Prostate gland (tissue), 2 donors: ENCODE results near the gene BCL11A. TPM values are rescaled to one million over a fixed set of nuclear protein-coding genes. Genes with fewer than 3 reads are reported as not detected.

Experiments used
- DNase-seq: peaks from one replicate; pipeline ENCODE4 v3.0.0-alpha.2; 2019; ENCODE audit warnings: low spot score
- H3K27ac ChIP-seq, 2 donors: fragments of 200-600 bp; sonication (generic); 2 replicates each; pipeline ENCODE4 v1.5.1; 2017 to 2019
- H3K27me3 ChIP-seq: fragments of 200-600 bp; sonication (generic); replicated peaks from 2 replicates; pipeline ENCODE4 v1.5.1; 2019; ENCODE audit not compliant: insufficient read depth
- H3K36me3 ChIP-seq, 2 donors: fragments of 200-600 bp; sonication (generic); 1 replicate in 1 of 2; 2 replicates in 1 of 2; pipeline versions ENCODE4 v1.5.1 to v1.8.1; 2017 to 2019
- H3K4me1 ChIP-seq: fragments of 200-600 bp; sonication (generic); replicated peaks from 2 replicates; pipeline ENCODE4 v1.5.1; 2019
- H3K4me3 ChIP-seq, 2 donors: fragments of 200-600 bp; sonication (generic); 2 replicates each; pipeline ENCODE4 v1.5.1; 2017 to 2019
- H3K9me3 ChIP-seq: fragments of 200-600 bp; sonication (generic); 2 replicates; pipeline ENCODE4 v1.5.1; 2017
- CTCF ChIP-seq, 4 experiments: fragments of 200-600 bp in 2 of 4; fragments of 450-650 bp in 2 of 4; sonication (generic) in 2 of 4; IDR thresholded peaks; 1 replicate in 3 of 4; 2 replicates in 1 of 4; pipeline ENCODE4 v1.5.1; 2016 to 2019; ENCODE audit warnings: antibody characterized with exemption in 4 of 4, mild to moderate bottlenecking in 2 of 4, moderate library complexity in 2 of 4
- POLR2A ChIP-seq: fragments of 450-650 bp; IDR thresholded peaks from one replicate; pipeline ENCODE4 v1.6.1; 2016; ENCODE audit warnings: antibody characterized with exemption, mild to moderate bottlenecking
- POLR2AphosphoS5 ChIP-seq: sonication (generic); formaldehyde crosslinking; IDR thresholded peaks from one replicate; pipeline ENCODE4 v1.6.1; 2017; ENCODE audit warnings: antibody characterized with exemption
- WGBS: methylation state at CpG from one replicate; pipeline ENCODE4 v1.1.5; 2018; 5-methylcytosine and 5-hydroxymethylcytosine counted together
- intact Hi-C: fragments of 100-400 bp; cut with DNase I; formaldehyde crosslinking; loops from one replicate; pipeline ENCODE4 v1.14.2; 2022
- total RNA-seq, 2 donors: library from RNA; depleted of rRNA; stranded (reverse); fragments of >200 nt; gene quantifications; one replicate each; pipeline ENCODE4 v1.1.0, GENCODE V29; 2016

BCL11A gene
- total RNA-seq, 2 donors from 2014 or later: 14.6 to 22.2 TPM

GRCh38 chr2:60439219-60439974 lies 114.1 kb downstream of the BCL11A start:
- no peaks in the 10 kb centered on the region for H3K27me3 ChIP-seq
- no peak overlapping the region for H3K4me3 ChIP-seq
- TF ChIP-seq POLR2A (no peak), CTCF (IDR thresholded peaks at IDR 0.05) (peak in 1 of 4 experiments; percentile 28), POLR2AphosphoS5 (no peak)
- 66% methylated on average over 20 of the region's 20 CpGs for WGBS
- no peak overlapping the region for H3K27ac ChIP-seq
- H3K36me3 ChIP-seq: no peaks in the 10 kb centered on the region
- H3K9me3 ChIP-seq: no peaks in the 10 kb centered on the region
- intact Hi-C loops: no loop called here
- H3K4me1 ChIP-seq: no peaks in the 10 kb centered on the region
- DNase-seq: no peak

GRCh38 chr2:60438653-60439052 lies 114.8 kb downstream of the BCL11A start:
- intact Hi-C loops: no loop called here
- 91% methylated on average over 6 of the region's 6 CpGs for WGBS

GRCh38 chr2:60438131-60438530 lies 115.3 kb downstream of the BCL11A start:
- Histone ChIP-seq H3K36me3 (no peaks in the 10 kb centered on the region), H3K27ac (no peak overlapping the region), H3K9me3 (no peaks in the 10 kb centered on the region), H3K4me3 (no peak overlapping the region), H3K27me3 (no peaks in the 10 kb centered on the region), H3K4me1 (no peaks in the 10 kb centered on the region)
- WGBS: 96% methylated on average over 4 of the region's 4 CpGs
- DNase-seq: no peak
- TF ChIP-seq POLR2A (no peak), CTCF (IDR thresholded peaks at IDR 0.05) (no peak), POLR2AphosphoS5 (no peak)
- intact Hi-C loops: no loop called here

More at GRCh38 chr2:60438653-60439052, 114.8 kb downstream of the BCL11A start:
- H3K27ac ChIP-seq: no peak overlapping the region
- TF ChIP-seq POLR2AphosphoS5 (no peak), POLR2A (no peak), CTCF (IDR thresholded peaks at IDR 0.05) (no peak)
- no peak overlapping the region for H3K4me3 ChIP-seq
- no peaks in the 10 kb centered on the region for H3K36me3 ChIP-seq
- no peaks in the 10 kb centered on the region for H3K9me3 ChIP-seq
- H3K4me1 ChIP-seq: no peaks in the 10 kb centered on the region
- H3K27me3 ChIP-seq: no peaks in the 10 kb centered on the region
- no peak for DNase-seq

GRCh38 chr2:60437080-60437696 lies 116.3 kb downstream of the BCL11A start:
- H3K9me3 ChIP-seq: no peaks in the 10 kb centered on the region
- DNase-seq: no peak
- 89% methylated on average over 7 of the region's 7 CpGs for WGBS
- H3K4me1 ChIP-seq: no peaks in the 10 kb centered on the region
- H3K36me3 ChIP-seq: no peaks in the 10 kb centered on the region
- intact Hi-C loops: no loop called here
- no peaks in the 10 kb centered on the region for H3K27me3 ChIP-seq
- TF ChIP-seq POLR2A: no peak
- no peak for TF ChIP-seq CTCF (IDR thresholded peaks at IDR 0.05)
- TF ChIP-seq POLR2AphosphoS5: no peak
- no peak overlapping the region for H3K4me3 ChIP-seq
- no peak overlapping the region for H3K27ac ChIP-seq
